HCT116 (cell line): Measurements from ENCODE around the gene ST3GAL6. TPM values are rescaled to one million over a fixed set of nuclear protein-coding genes. Genes with fewer than 3 reads are reported as not detected.

ENCODE experiments used
- ATAC-seq: fragments of 200-7000 bp; cut with Tn5 transposase; 2 replicates; pipeline ENCODE4 v1.9.1; 2020; ENCODE audit warnings: mild to moderate bottlenecking, moderate library complexity
- BruUV-seq: library from RNA; stranded (reverse); fragments of 400-500 nt; replicated peaks from 2 replicates; lab custom pipeline; 2021; lab: Mats Ljungman, UMichigan
- CTCF ChIA-PET: fragments of 300-600 bp; sonication (Branson Sonifier 250); formaldehyde crosslinking; loops from one replicate; lab custom pipeline; 2021; ENCODE audit warnings: antibody characterized with exemption; lab: Charles Lee
- POLR2A ChIA-PET: fragments of 300-600, 350-600 bp; sonication (Branson Sonifier 250); formaldehyde crosslinking; loops from one replicate; lab custom pipeline; 2021; ENCODE audit warnings: antibody characterized with exemption; lab: Charles Lee
- RAD21 ChIA-PET, 2 experiments: fragments of 300-600 bp; sonication (Branson Sonifier 250); formaldehyde crosslinking; loops; one replicate each; lab custom pipeline; 2023; ENCODE audit warnings: low total read pairs in 2 of 2; ENCODE audit not compliant: uncharacterized antibody in 2 of 2, unreplicated experiment in 2 of 2, low non-redundant PET in 1 of 2; lab: Charles Lee
- DNase-seq: peaks from one replicate; pipeline ENCODE4 v3.0.0-alpha.2; 2010; ENCODE audit warnings: low read depth, low spot score
- H2AFZ ChIP-seq: fragments of 200-600 bp; shearing (Covaris generic), sonication (generic); 2 replicates; pipeline ENCODE4 v1.6.1; 2017; ENCODE audit warnings: low read depth, mixed run types, mixed read lengths, antibody characterized with exemption, low read length; ENCODE audit not compliant: poor library complexity, severe bottlenecking
- H3K27ac ChIP-seq: 2 replicates; pipeline ENCODE4 v1.5.1; 2012; ENCODE audit warnings: low read depth, low read length
- H3K27me3 ChIP-seq: fragments of 200-600 bp; sonication (generic); 2 replicates; pipeline ENCODE4 v1.6.1; 2016; ENCODE audit warnings: mixed run types, low read length, mixed read lengths; ENCODE audit not compliant: insufficient read depth
- H3K36me3 ChIP-seq, 2 experiments: fragments of 200-500 bp in 1 of 2; fragments of 200-600 bp in 1 of 2; sonication (Bioruptor generic) in 1 of 2; sonication (generic) in 1 of 2; 2 replicates each; pipeline versions ENCODE4 v1.5.1 to v1.6.1; 2014 to 2016; ENCODE audit warnings: low read length in 2 of 2, inconsistent platforms in 1 of 2, mixed read lengths in 1 of 2, mixed run types in 1 of 2; ENCODE audit not compliant: insufficient read depth in 2 of 2, control insufficient read depth in 1 of 2
- H3K4me1 ChIP-seq, 2 experiments: fragments of 200-600 bp in 1 of 2; sonication (generic) in 1 of 2; 2 replicates each; pipeline versions ENCODE4 v1.5.1 to v1.6.1; 2012 to 2017; ENCODE audit warnings: low read length in 2 of 2, inconsistent platforms in 1 of 2, mild to moderate bottlenecking in 1 of 2, mixed read lengths in 1 of 2, mixed run types in 1 of 2, moderate library complexity in 1 of 2; ENCODE audit not compliant: insufficient read depth in 2 of 2, control insufficient read depth in 1 of 2
- H3K4me2 ChIP-seq: fragments of 200-600 bp; sonication (generic); 2 replicates; pipeline ENCODE4 v1.6.1; 2017; ENCODE audit warnings: mixed run types, low read length, mixed read lengths
- H3K4me3 ChIP-seq, 2 experiments: fragments of 200-600 bp in 1 of 2; sonication (generic) in 1 of 2; replicated peaks in 1 of 2; 2 replicates each; pipeline ENCODE4 v1.5.1; 2011 to 2016; ENCODE audit warnings: low read length in 2 of 2, control low read depth in 1 of 2, low read depth in 1 of 2, mild to moderate bottlenecking in 1 of 2, mixed read lengths in 1 of 2, mixed run types in 1 of 2
- H3K79me2 ChIP-seq: fragments of 200-600 bp; sonication (generic); 2 replicates; pipeline ENCODE4 v1.6.1; 2017; ENCODE audit warnings: mild to moderate bottlenecking, mixed run types, low read length, moderate library complexity, mixed read lengths; ENCODE audit not compliant: insufficient read depth
- H3K9ac ChIP-seq: fragments of 200-600 bp; sonication (generic); 2 replicates; pipeline ENCODE4 v1.6.1; 2016; ENCODE audit warnings: low read length, mixed read lengths
- H3K9me2 ChIP-seq: fragments of 200-600 bp; sonication (generic), shearing (Covaris generic); 2 replicates; pipeline ENCODE4 v1.6.1; 2017; ENCODE audit warnings: mixed run types, mild to moderate bottlenecking, moderate library complexity; ENCODE audit not compliant: insufficient read depth
- H3K9me3 ChIP-seq, 2 experiments: fragments of 200-500 bp in 1 of 2; fragments of 200-600 bp in 1 of 2; sonication (Bioruptor generic) in 1 of 2; sonication (generic) in 1 of 2; 2 replicates each; pipeline ENCODE4 v1.6.1; 2014 to 2017; ENCODE audit warnings: low read length in 2 of 2, mixed read lengths in 2 of 2, inconsistent platforms in 1 of 2, low read depth in 1 of 2, mild to moderate bottlenecking in 1 of 2, mixed run types in 1 of 2, moderate library complexity in 1 of 2; ENCODE audit not compliant: control insufficient read depth in 1 of 2, insufficient read depth in 1 of 2
- H4K20me1 ChIP-seq: fragments of 200-600 bp; sonication (generic), shearing (Covaris generic); 2 replicates; pipeline ENCODE4 v1.6.1; 2017; ENCODE audit warnings: mixed run types, mild to moderate bottlenecking, moderate library complexity; ENCODE audit not compliant: insufficient read depth
- CBX3 ChIP-seq: IDR thresholded peaks from 2 replicates; pipeline ENCODE4 v1.6.1; 2012; ENCODE audit warnings: low read depth
- CEBPB ChIP-seq: IDR thresholded peaks from 2 replicates; pipeline ENCODE4 v1.6.1; 2012; ENCODE audit warnings: low read depth
- EGR1 ChIP-seq: IDR thresholded peaks from 2 replicates; pipeline ENCODE4 v1.6.1; 2012; ENCODE audit warnings: low read depth
- ELF1 ChIP-seq: IDR thresholded peaks from 2 replicates; pipeline ENCODE4 v1.6.1; 2012; ENCODE audit warnings: low read depth, borderline replicate concordance
- EZH2 ChIP-seq: fragments of 200-600 bp; sonication (generic); IDR thresholded peaks from 2 replicates; pipeline ENCODE4 v1.6.1; 2017; ENCODE audit warnings: antibody characterized with exemption, mixed run types
- EZH2phosphoT487 ChIP-seq: fragments of 200-600 bp; IDR thresholded peaks from 2 replicates; pipeline ENCODE4 v1.6.1; 2018; ENCODE audit warnings: antibody characterized with exemption, borderline replicate concordance
- FOSL1 ChIP-seq: IDR thresholded peaks from 2 replicates; pipeline ENCODE4 v1.6.1; 2012; ENCODE audit warnings: low read depth
- JUND ChIP-seq: IDR thresholded peaks from 2 replicates; pipeline ENCODE4 v1.6.1; 2012
- POLR2A ChIP-seq: IDR thresholded peaks from 2 replicates; pipeline ENCODE4 v1.7.0; 2011; ENCODE audit warnings: borderline replicate concordance; ENCODE audit not compliant: insufficient read depth, insufficient read length; ENCODE audit errors: extremely low read depth
- TCF7L2 ChIP-seq: IDR thresholded peaks from 2 replicates; pipeline ENCODE4 v1.7.0; 2011; ENCODE audit warnings: borderline replicate concordance, inconsistent platforms; ENCODE audit not compliant: insufficient read depth, insufficient read length; ENCODE audit errors: extremely low read depth
- intact Hi-C: fragments of 100-400 bp; cut with micrococcal nuclease; formaldehyde crosslinking; loops from 2 replicates; pipeline ENCODE4 v1.10.0; 2022
- total RNA-seq: library from RNA; stranded (reverse); gene quantifications from one replicate; pipeline ENCODE4 v1.2.1, GENCODE V29; 2021; ENCODE audit not compliant: unreplicated experiment
- TF ChIP-seq, protein P1 (sequence below): IDR thresholded peaks from 2 replicates; pipeline ENCODE4 v1.6.1; 2011; ENCODE audit warnings: mild to moderate bottlenecking, low read length, moderate library complexity; ENCODE audit not compliant: insufficient replicate concordance; ENCODE audit errors: extremely low read depth
- TF ChIP-seq, protein P2 (sequence below): IDR thresholded peaks from 2 replicates; pipeline ENCODE4 v1.6.1; 2012
- TF ChIP-seq, protein P3 (sequence below), 3 experiments: fragments of 200-600 bp in 1 of 3; sonication (generic) in 1 of 3; IDR thresholded peaks in 2 of 3; conservative IDR thresholded peaks in 1 of 3; 2 replicates each; pipeline ENCODE4 v1.5.1; 2012 to 2017; ENCODE audit warnings: low read depth in 2 of 3, low read length in 2 of 3, antibody characterized with exemption in 1 of 3, borderline replicate concordance in 1 of 3, control low read depth in 1 of 3, mild to moderate bottlenecking in 1 of 3, mixed read lengths in 1 of 3, mixed run types in 1 of 3, moderate library complexity in 1 of 3; ENCODE audit not compliant: insufficient read depth in 1 of 3

ST3GAL6 gene
- total RNA-seq, 1 experiment from 2014 or later = 10.6 TPM

DNA sequence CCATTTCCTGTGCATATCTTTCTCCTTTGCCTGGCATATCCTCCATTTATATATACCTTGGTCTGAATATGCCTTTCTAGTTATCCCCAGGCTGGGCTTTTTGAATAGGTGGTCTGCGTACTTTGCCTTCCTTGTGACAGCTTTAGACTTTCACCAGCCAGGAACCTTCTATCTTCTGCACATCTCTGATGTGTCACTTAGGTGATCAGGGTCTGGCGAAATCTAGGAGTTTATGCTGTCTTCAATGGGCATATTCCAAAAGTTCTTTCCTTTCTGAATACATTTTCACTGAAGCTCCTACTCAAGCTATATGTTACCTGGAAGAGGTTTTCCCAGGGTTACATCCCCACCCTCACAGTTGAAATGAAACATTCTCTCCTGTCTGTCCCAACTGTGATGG is 27.8 kb upstream of the ST3GAL6 start:
- CTCF ChIA-PET = no interaction called here
- TF ChIP-seq, protein P1, sequence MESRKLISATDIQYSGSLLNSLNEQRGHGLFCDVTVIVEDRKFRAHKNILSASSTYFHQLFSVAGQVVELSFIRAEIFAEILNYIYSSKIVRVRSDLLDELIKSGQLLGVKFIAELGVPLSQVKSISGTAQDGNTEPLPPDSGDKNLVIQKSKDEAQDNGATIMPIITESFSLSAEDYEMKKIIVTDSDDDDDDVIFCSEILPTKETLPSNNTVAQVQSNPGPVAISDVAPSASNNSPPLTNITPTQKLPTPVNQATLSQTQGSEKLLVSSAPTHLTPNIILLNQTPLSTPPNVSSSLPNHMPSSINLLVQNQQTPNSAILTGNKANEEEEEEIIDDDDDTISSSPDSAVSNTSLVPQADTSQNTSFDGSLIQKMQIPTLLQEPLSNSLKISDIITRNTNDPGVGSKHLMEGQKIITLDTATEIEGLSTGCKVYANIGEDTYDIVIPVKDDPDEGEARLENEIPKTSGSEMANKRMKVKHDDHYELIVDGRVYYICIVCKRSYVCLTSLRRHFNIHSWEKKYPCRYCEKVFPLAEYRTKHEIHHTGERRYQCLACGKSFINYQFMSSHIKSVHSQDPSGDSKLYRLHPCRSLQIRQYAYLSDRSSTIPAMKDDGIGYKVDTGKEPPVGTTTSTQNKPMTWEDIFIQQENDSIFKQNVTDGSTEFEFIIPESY = no peak
- no peak for TF ChIP-seq ELF1
- TF ChIP-seq JUND = no peak
- no peak for TF ChIP-seq EZH2
- TF ChIP-seq, protein P2, sequence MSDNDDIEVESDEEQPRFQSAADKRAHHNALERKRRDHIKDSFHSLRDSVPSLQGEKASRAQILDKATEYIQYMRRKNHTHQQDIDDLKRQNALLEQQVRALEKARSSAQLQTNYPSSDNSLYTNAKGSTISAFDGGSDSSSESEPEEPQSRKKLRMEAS = no peak
- no peak for TF ChIP-seq POLR2A
- TF ChIP-seq EZH2phosphoT487 = no peak
- TF ChIP-seq FOSL1 = no peak
- no peak for TF ChIP-seq EGR1
- no peak for TF ChIP-seq TCF7L2
- no peak for TF ChIP-seq CBX3
- TF ChIP-seq, protein P3, sequence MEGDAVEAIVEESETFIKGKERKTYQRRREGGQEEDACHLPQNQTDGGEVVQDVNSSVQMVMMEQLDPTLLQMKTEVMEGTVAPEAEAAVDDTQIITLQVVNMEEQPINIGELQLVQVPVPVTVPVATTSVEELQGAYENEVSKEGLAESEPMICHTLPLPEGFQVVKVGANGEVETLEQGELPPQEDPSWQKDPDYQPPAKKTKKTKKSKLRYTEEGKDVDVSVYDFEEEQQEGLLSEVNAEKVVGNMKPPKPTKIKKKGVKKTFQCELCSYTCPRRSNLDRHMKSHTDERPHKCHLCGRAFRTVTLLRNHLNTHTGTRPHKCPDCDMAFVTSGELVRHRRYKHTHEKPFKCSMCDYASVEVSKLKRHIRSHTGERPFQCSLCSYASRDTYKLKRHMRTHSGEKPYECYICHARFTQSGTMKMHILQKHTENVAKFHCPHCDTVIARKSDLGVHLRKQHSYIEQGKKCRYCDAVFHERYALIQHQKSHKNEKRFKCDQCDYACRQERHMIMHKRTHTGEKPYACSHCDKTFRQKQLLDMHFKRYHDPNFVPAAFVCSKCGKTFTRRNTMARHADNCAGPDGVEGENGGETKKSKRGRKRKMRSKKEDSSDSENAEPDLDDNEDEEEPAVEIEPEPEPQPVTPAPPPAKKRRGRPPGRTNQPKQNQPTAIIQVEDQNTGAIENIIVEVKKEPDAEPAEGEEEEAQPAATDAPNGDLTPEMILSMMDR (IDR thresholded peaks at IDR 0.05 in 2 of 3, conservative IDR thresholded peaks at IDR 0.05 in 1 of 3; ENCODE audit: borderline replicate concordance in 1 of 3, insufficient read depth in 1 of 3, low read depth in 2 of 3, low read length in 2 of 3) = no peak
- no peak for TF ChIP-seq CEBPB
- TF ChIP-seq, all 23 proteins: peak for 0
- ATAC-seq = no peak

More for the DNA sequence above, 27.8 kb upstream of the ST3GAL6 start:
- Histone ChIP-seq H4K20me1 (no peaks in the 10 kb centered on the region), H3K9me2 (no peaks in the 10 kb centered on the region), H3K4me1 (peaks cover 8 to 20% of the 10 kb centered on the region in 2 experiments), H3K27me3 (no peaks in the 10 kb centered on the region), H2AFZ (no peak overlapping the region), H3K4me3 (no peak overlapping the region), H3K79me2 (peaks cover 17% of the 10 kb centered on the region; the same call in 1 of the 2 replicates), H3K4me2 (no peak overlapping the region), H3K36me3 (no peaks in the 10 kb centered on the region), H3K9me3 (no peaks in the 10 kb centered on the region), H3K27ac (no peak overlapping the region), H3K9ac (no peak overlapping the region)
- intact Hi-C loops = no loop called here
- POLR2A ChIA-PET = no interaction called here
- no peak for DNase-seq
- RAD21 ChIA-PET = no interaction called here
- no TSS peak for BruUV-seq
